Stimulated activated CD8-positive, alpha-beta memory T cell treated with anti-CD3 and anti-CD28 coated beads, Interleukin-4, amount 100 ng/mL, for 48 hours (primary cell): Measurements from ENCODE around the gene SPANXN4.

Experiments
- DNase-seq: peaks from one replicate; pipeline ENCODE4 v3.0.0-alpha.2; 2020

The SPANXN4 gene

GRCh38 chrX:143025628-143026027 lies at the start of gene SPANXN4:
Gene SPANXN4, plus strand, starts transcription at chrX:143025928. Its CDS starts 87 bp downstream, at chrX:143026015.
- DNase-seq = no peak

- DNase-seq = no peak
Measured at GRCh38 chrX:142977128-142977914, 48.4 kb upstream of the SPANXN4 start.

GRCh38 chrX:142978130-142978684 lies 47.5 kb upstream of the SPANXN4 start:
- DNase-seq = no peak

- DNase-seq = no peak
Measured at GRCh38 chrX:142982679-142983078, 43.0 kb upstream of the SPANXN4 start.

- no peak for DNase-seq
Measured at GRCh38 chrX:142994988-142995387, 30.7 kb upstream of the SPANXN4 start.

- no peak for DNase-seq
Measured at GRCh38 chrX:142998447-142999198, 27.1 kb upstream of the SPANXN4 start.

- no peak for DNase-seq
Measured at GRCh38 chrX:142999199-142999701, 26.5 kb upstream of the SPANXN4 start.

GRCh38 chrX:143002206-143002605 lies 23.5 kb upstream of the SPANXN4 start:
- DNase-seq = no peak

- DNase-seq = no peak
Measured at GRCh38 chrX:143017272-143017671, 8.5 kb upstream of the SPANXN4 start.

GRCh38 chrX:143027275-143027674 lies 1.5 kb downstream of the SPANXN4 start:
- no peak for DNase-seq

GRCh38 chrX:143047511-143047910 lies 21.8 kb downstream of the SPANXN4 start:
- no peak for DNase-seq

GRCh38 chrX:143058120-143058519 lies 32.4 kb downstream of the SPANXN4 start:
- no peak for DNase-seq

- DNase-seq = no peak
Measured at GRCh38 chrX:143081231-143081630, 55.5 kb downstream of the SPANXN4 start.

GRCh38 chrX:143082537-143082936 lies 56.8 kb downstream of the SPANXN4 start:
- no peak for DNase-seq
